Measurements from ENCODE around the gene FASN. TPM values are rescaled to one million over a fixed set of nuclear protein-coding genes. Genes with fewer than 3 reads are reported as not detected.

The FASN gene
- total and polyA plus RNA-seq, 2 of the 13 experiments (the other 11 are each of a cell fraction or from before 2014, with no cell fraction given): 51.7 to 101 TPM

GRCh38 chr17:82117139-82118090 lies 19.4 kb upstream of the FASN start (continued):
- TF ChIP-seq ZNF652 (CRISPR knock-in tag; IDR thresholded peaks at IDR 0.05; ENCODE audit: borderline replicate concordance, low read depth) (no peak), GABPA (IDR thresholded peaks at IDR 0.05; ENCODE audit: low read depth, low read length) (no peak), GABPA (CRISPR knock-in tag; IDR thresholded peaks at IDR 0.05; ENCODE audit: low read depth) (no peak), ZNF703 (CRISPR knock-in tag; IDR thresholded peaks at IDR 0.05; ENCODE audit: borderline replicate concordance) (no peak), ZNF607 (CRISPR knock-in tag; IDR thresholded peaks at IDR 0.05; ENCODE audit: borderline replicate concordance) (no peak), PAXIP1 (CRISPR knock-in tag; conservative IDR thresholded peaks at IDR 0.05) (peak; percentile 91), ZNF281 (CRISPR knock-in tag; IDR thresholded peaks at IDR 0.05; ENCODE audit: borderline replicate concordance) (peak; percentile 42; the same call in 1 of the 2 replicates), ZNF563 (CRISPR knock-in tag; IDR thresholded peaks at IDR 0.05) (peak; percentile 77), PCBP2 (optimal IDR thresholded peaks at IDR 0.05; ENCODE audit: low read depth, low read length, poor library complexity, severe bottlenecking) (no peak), ZSCAN20 (CRISPR knock-in tag; IDR thresholded peaks at IDR 0.05; ENCODE audit: borderline replicate concordance) (no peak), ISX (CRISPR knock-in tag; conservative IDR thresholded peaks at IDR 0.05) (no peak), PAWR (CRISPR knock-in tag; IDR thresholded peaks at IDR 0.05; ENCODE audit: borderline replicate concordance) (no peak), MIER2 (CRISPR knock-in tag; IDR thresholded peaks at IDR 0.05) (no peak), ZNF660 (CRISPR knock-in tag; IDR thresholded peaks at IDR 0.05; ENCODE audit: borderline replicate concordance, low read depth) (no peak), HMGXB4 (CRISPR knock-in tag; IDR thresholded peaks at IDR 0.05; ENCODE audit: borderline replicate concordance in 1 of 2, low read depth in 1 of 2) (no peak), RFX5 (IDR thresholded peaks at IDR 0.05; ENCODE audit: low read depth, low read length) (no peak), ZNF121 (CRISPR knock-in tag; IDR thresholded peaks at IDR 0.05) (0 out of 2 replicates have a peak, but pooled peaks have one; percentile 28)

Measured in HepG2 (cell line).